Keratinocyte (primary cell): ENCODE data around the gene ZNF57. TPM values are rescaled to one million over a fixed set of nuclear protein-coding genes. Genes with fewer than 3 reads are reported as not detected.
"Not testable (repeated sequence)": the region's sequence is repeated elsewhere in the genome, so short reads cannot be mapped to it uniquely, and the experiment has no call there.

Experiments used
- DNase-seq: peaks from one replicate; pipeline ENCODE4 v3.0.0-alpha.2; 2011; ENCODE audit warnings: low read depth, missing footprints, low spot score
- FAIRE-seq: peaks from 2 replicates; lab custom pipeline; 2011; peaks lifted over from hg19 to GRCh38; lab: Jason Lieb, UNC
- H2AFZ ChIP-seq: 2 replicates; pipeline ENCODE4 v1.6.0; 2012; ENCODE audit warnings: low read length, control low read depth, inconsistent platforms; ENCODE audit not compliant: control insufficient read depth
- H3K27ac ChIP-seq: 2 replicates; pipeline ENCODE4 v1.5.1; 2011; ENCODE audit warnings: low read length; ENCODE audit not compliant: control insufficient read depth, insufficient read depth
- H3K27me3 ChIP-seq: 3 replicates; pipeline ENCODE4 v1.6.0; 2011; ENCODE audit warnings: low read length; ENCODE audit not compliant: control insufficient read depth, insufficient read depth; ENCODE audit errors: extremely low read depth
- H3K36me3 ChIP-seq, 2 experiments: 2 replicates in 1 of 2; 3 replicates in 1 of 2; pipeline ENCODE4 v1.5.1; 2011; ENCODE audit warnings: low read length in 2 of 2, mild to moderate bottlenecking in 1 of 2; ENCODE audit not compliant: control insufficient read depth in 2 of 2, insufficient read depth in 2 of 2; ENCODE audit errors: extremely low read depth in 1 of 2
- H3K4me1 ChIP-seq: 3 replicates; pipeline ENCODE4 v1.5.1; 2011; ENCODE audit warnings: low read length; ENCODE audit not compliant: control insufficient read depth, insufficient read depth; ENCODE audit errors: extremely low read depth
- H3K4me2 ChIP-seq: 3 replicates; pipeline ENCODE4 v1.6.0; 2011; ENCODE audit warnings: low read depth, low read length; ENCODE audit not compliant: control insufficient read depth, insufficient read depth; ENCODE audit errors: extremely low read depth
- H3K4me3 ChIP-seq, 3 experiments: fragments of 200-600 bp in 1 of 3; sonication (generic) in 1 of 3; 2 replicates in 2 of 3; 3 replicates in 1 of 3; pipeline ENCODE4 v1.5.1; 2011 to 2016; ENCODE audit warnings: low read length in 3 of 3, mild to moderate bottlenecking in 3 of 3, control low read depth in 2 of 3, inconsistent platforms in 1 of 3, low read depth in 1 of 3, mixed read lengths in 1 of 3, mixed run types in 1 of 3, moderate library complexity in 1 of 3; ENCODE audit not compliant: control insufficient read depth in 2 of 3, insufficient read depth in 2 of 3; ENCODE audit errors: extremely low read depth in 1 of 3
- H3K79me2 ChIP-seq: 2 replicates; pipeline ENCODE4 v1.6.0; 2012; ENCODE audit warnings: low read length; ENCODE audit not compliant: control insufficient read depth, insufficient read depth
- H3K9ac ChIP-seq: 3 replicates; pipeline ENCODE4 v1.6.0; 2011; ENCODE audit warnings: low read length; ENCODE audit not compliant: control insufficient read depth, insufficient read depth; ENCODE audit errors: extremely low read depth
- H3K9me1 ChIP-seq: 3 replicates; pipeline ENCODE4 v1.6.0; 2011; ENCODE audit warnings: low read length; ENCODE audit not compliant: control insufficient read depth, insufficient read depth; ENCODE audit errors: extremely low read depth
- H3K9me3 ChIP-seq: 2 replicates; pipeline ENCODE4 v1.5.1; 2012; ENCODE audit warnings: low read depth, low read length; ENCODE audit not compliant: control insufficient read depth
- H4K20me1 ChIP-seq: 3 replicates; pipeline ENCODE4 v1.6.0; 2011; ENCODE audit warnings: low read length; ENCODE audit not compliant: control insufficient read depth, insufficient read depth; ENCODE audit errors: extremely low read depth
- EZH2 ChIP-seq: IDR thresholded peaks from one replicate; pipeline ENCODE4 v1.6.1; 2012; ENCODE audit warnings: inconsistent platforms, mild to moderate bottlenecking, low read length, moderate library complexity
- dilution Hi-C: fragments of 300-500 bp; cut with MboI; formaldehyde crosslinking; loops from one replicate; pipeline ENCODE4 v1.7.0; 2020; ENCODE audit warnings: low sequenced_read_pairs; ENCODE audit not compliant: extremely low pct_ligation_motif_present
- polyA plus RNA-seq, 5 experiments: library from polyadenylated mRNA; depleted of rRNA in 3 of 5; stranded (reverse) in 3 of 5; stranded (forward) in 1 of 5; unstranded in 1 of 5; fragments of >200 nt; gene quantifications; 1 replicate in 1 of 5; 2 replicates in 3 of 5; 3 replicates in 1 of 5; pipeline versions ENCODE4 v1.2.1 to v1.2.3, GENCODE V29; 2011 to 2012; ENCODE audit warnings: missing spikeins in 2 of 5, low read depth in 1 of 5, low replicate concordance in 1 of 5
- TF ChIP-seq, protein P1 (sequence below), 3 experiments: IDR thresholded peaks in 1 of 3; conservative IDR thresholded peaks in 1 of 3; optimal IDR thresholded peaks in 1 of 3; 2 replicates in 2 of 3; 3 replicates in 1 of 3; pipeline versions ENCODE3 to v1.5.1; 2011; ENCODE audit warnings: low read length in 3 of 3, mild to moderate bottlenecking in 3 of 3, moderate library complexity in 2 of 3, control low read depth in 1 of 3, inconsistent platforms in 1 of 3; ENCODE audit not compliant: insufficient read depth in 2 of 3; ENCODE audit errors: extremely low read depth in 1 of 3

ZNF57 gene
- polyA plus RNA-seq, 1 donor (not counting 4 experiments of a cell fraction or from before 2014, with no cell fraction given), result 9.7 TPM

DNA sequence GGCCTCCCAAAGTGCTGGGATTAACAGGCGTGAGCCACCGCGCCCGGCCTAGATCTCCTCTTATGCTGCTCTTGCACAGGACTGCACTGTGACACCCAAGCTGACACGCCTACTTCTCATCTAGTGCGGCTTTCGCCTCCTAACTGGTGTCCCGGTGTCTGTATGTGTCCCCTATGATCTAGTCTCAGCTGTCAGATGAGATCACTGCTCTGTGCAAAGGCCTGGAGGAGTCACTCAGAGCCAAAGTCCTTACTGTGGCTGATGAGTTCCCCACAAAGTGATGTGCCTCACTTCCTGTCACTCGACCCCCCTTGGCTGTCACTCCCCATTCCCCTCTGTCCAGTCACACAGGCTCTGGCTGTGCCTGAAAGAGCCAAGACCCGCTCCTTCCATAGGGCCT, 31.1 kb upstream of the ZNF57 start:
- TF ChIP-seq EZH2, result no peak
- TF ChIP-seq, protein P1, sequence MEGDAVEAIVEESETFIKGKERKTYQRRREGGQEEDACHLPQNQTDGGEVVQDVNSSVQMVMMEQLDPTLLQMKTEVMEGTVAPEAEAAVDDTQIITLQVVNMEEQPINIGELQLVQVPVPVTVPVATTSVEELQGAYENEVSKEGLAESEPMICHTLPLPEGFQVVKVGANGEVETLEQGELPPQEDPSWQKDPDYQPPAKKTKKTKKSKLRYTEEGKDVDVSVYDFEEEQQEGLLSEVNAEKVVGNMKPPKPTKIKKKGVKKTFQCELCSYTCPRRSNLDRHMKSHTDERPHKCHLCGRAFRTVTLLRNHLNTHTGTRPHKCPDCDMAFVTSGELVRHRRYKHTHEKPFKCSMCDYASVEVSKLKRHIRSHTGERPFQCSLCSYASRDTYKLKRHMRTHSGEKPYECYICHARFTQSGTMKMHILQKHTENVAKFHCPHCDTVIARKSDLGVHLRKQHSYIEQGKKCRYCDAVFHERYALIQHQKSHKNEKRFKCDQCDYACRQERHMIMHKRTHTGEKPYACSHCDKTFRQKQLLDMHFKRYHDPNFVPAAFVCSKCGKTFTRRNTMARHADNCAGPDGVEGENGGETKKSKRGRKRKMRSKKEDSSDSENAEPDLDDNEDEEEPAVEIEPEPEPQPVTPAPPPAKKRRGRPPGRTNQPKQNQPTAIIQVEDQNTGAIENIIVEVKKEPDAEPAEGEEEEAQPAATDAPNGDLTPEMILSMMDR (optimal IDR thresholded peaks at IDR 0.05 in 1 of 3, IDR thresholded peaks at IDR 0.05 in 1 of 3, conservative IDR thresholded peaks at IDR 0.05 in 1 of 3; ENCODE audit: extremely low read depth in 1 of 3, insufficient read depth in 2 of 3, low read length in 3 of 3), result no peak
- no peak for FAIRE-seq

DNA sequence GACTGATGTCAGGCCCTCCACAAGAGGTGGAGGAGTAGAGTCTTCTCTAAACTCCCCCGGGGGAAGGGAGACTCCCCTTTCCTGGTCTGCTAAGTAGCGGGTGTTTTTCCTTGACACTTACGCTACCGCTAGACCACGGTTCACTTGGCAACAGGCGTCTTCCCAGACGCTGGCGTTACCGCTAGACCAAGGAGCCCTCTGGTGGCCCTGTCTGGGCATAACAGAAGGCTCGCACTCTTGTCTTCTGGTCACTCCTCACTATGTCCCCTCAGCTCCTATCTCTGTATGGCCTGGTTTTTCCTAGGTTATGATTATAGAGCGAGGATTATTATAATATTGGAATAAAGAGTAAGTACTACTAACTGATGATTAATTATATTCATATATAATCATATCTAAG, 28.6 kb upstream of the ZNF57 start:
- H3K36me3 ChIP-seq, H3K4me3 ChIP-seq, H3K4me2 ChIP-seq, H3K27ac ChIP-seq, H3K9ac ChIP-seq, dilution Hi-C loops, H2AFZ ChIP-seq, H3K79me2 ChIP-seq, H3K27me3 ChIP-seq, DNase-seq, H3K9me3 ChIP-seq, H4K20me1 ChIP-seq, FAIRE-seq, H3K4me1 ChIP-seq, H3K9me1 ChIP-seq: not testable (repeated sequence)
- TF ChIP-seq, protein P1 (optimal IDR thresholded peaks at IDR 0.05 in 1 of 3, IDR thresholded peaks at IDR 0.05 in 1 of 3, conservative IDR thresholded peaks at IDR 0.05 in 1 of 3; ENCODE audit: extremely low read depth in 1 of 3, insufficient read depth in 2 of 3, low read length in 3 of 3), result peak in 1 of 3 experiments; percentile 20

More for the DNA sequence above, 31.1 kb upstream of the ZNF57 start:
- Histone ChIP-seq H3K9me3 (no peaks in the 10 kb centered on the region), H3K4me2 (no peak overlapping the region), H3K4me3 (no peak overlapping the region), H2AFZ (no peak overlapping the region), H3K27me3 (no peaks in the 10 kb centered on the region), H3K4me1 (no peaks in the 10 kb centered on the region), H3K9ac (no peak overlapping the region), H3K9me1 (no peaks in the 10 kb centered on the region), H4K20me1 (no peaks in the 10 kb centered on the region), H3K79me2 (no peaks in the 10 kb centered on the region), H3K27ac (no peak overlapping the region), H3K36me3 (no peaks in the 10 kb centered on the region)
- dilution Hi-C loops, result no loop called here
- no peak for DNase-seq
